ENCODE measurements around the gene PELI2. TPM values are rescaled to one million over a fixed set of nuclear protein-coding genes. Genes with fewer than 3 reads are reported as not detected.

The PELI2 gene
- polyA plus RNA-seq, 3 donors: 25.2 to 29.3 (median 29.1) TPM

DNA sequence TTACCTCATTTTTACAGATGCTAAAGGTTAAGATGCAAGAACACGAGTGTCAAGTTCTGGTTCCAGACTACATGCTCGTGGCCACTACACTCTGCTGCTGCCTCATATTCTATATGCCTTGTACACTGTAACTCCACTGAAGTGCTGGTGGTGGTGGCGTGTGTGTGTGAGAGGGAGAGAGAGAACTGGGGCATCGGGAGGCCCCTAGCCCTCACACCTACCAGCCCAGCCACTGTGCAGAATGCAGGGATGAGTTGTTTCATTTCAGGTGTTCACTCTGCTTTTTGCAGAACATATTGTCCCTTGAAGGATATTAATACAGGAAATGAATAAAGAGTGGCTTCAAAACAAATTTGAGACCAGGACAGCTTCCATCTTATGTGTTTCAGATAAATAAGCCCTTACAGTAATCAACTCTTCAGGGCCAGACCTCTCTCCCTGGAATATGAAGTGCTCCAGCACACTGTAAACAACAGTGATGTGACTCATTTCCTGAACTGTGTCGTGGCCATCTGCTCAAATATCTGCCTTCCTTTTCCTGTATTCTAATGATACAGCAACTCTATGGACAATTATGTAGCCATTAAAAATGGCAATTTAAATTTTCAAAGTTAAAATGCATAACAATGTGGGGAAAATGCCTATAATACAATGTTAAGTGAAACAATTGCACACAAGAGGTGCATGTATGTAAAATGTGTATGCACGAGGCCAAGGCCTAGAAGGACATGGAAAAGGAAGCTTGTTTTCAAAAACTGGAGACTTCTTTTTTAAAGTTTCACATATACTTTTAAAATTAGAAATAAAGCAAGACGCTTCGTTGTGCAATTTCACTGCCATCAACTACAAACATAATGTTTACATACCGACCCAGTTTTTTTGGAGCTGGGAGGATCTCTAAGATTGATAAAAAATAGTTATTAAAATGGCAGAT lies 215.4 kb downstream of the PELI2 start:
- no peak for DNase-seq (ENCODE audit: low read depth in 3 of 3, low spot score in 2 of 3)

- no peak for DNase-seq (ENCODE audit: low read depth in 3 of 3, low spot score in 2 of 3)
These were observed 216.2 kb downstream of the PELI2 start for GRCh38 chr14:56334458-56334857.

GRCh38 chr14:56338674-56339073 lies 220.5 kb downstream of the PELI2 start:
- no peak for DNase-seq (ENCODE audit: low read depth in 3 of 3, low spot score in 2 of 3)

DNA sequence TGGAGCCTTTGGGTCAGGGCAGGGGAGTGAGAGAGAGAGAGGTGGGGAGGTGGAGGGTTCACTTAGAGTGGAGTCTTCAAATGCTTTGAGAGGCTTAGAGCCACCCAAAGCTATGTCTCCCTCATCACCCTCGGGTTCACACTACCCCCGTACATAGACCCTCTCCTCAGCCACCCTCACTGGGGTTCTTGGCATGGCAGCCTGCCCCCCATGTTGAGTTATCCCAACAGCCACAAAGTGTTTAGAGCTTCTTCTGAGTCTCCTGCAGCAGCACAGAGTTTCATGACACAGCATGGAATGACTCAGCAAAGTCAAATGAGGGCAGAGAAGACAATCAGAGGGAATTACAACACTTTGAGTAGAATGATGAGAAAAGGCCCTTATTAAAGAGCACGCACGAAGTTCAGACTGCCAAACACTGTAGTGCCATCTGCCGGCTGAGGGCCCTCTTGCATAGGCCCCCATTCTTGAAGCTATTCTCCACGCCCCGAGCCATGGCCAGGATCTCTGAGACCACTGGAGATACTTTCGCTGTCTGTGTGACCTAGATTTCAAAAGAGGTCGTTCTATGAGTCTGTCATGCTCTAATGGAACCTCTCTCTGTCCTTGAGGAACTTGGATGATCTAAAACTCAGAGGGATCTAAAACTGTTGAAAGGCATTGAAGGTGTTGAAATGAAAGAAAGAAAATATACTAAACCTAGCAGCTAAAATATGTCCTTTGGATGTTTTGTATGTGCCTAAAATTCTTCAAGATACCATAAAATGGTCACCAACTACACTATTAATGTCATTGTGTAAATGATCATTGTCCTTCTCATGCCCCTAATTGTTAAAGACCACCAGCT lies 221.9 kb downstream of the PELI2 start:
- DNase-seq (ENCODE audit: low read depth in 3 of 3, low spot score in 2 of 3): peak; percentile 16 to 39 (median 23)

- no peak for DNase-seq (ENCODE audit: low read depth in 3 of 3, low spot score in 2 of 3)
These were observed 222.7 kb downstream of the PELI2 start for GRCh38 chr14:56340932-56341331.

DNA sequence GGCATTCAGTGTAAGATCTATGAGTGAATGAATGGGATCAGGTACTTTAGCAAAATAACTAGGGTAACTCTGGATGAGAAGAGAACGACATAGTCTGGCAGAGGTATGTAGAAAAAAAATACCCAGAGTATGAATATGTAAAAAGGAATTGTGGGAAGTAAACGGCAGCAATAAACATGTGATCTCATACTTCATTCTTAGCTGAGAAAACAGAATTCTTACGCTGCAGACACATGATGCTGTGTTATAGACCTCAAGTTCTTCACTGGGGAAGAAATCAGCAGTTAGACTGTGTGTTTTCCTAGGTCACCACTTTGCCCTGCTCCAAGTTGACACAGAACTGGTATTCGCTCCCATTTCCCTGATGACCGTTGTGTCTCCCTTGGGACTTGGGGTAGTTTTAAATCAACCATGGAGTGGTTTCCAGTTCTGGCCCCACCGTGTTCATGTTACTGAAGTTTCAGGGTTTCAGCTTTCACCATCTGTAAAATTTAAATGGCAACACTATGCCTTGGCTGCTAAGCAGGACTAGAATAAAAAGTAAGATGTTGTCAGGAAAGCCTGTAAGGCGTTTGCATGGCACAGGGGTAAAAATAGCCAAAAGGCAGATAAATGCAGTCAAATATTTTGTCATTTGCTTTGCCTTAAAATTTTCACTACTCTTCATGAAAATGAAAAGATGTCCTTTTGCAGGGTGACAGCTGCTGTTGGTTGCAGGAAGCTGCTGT lies 223.7 kb downstream of the PELI2 start:
- peak in 2 of 3 donors; percentile 8 to 12 for DNase-seq (ENCODE audit: low read depth in 3 of 3, low spot score in 2 of 3)

GRCh38 chr14:56342494-56342942 lies 224.3 kb downstream of the PELI2 start:
- DNase-seq (ENCODE audit: low read depth in 3 of 3, low spot score in 2 of 3): peak; percentile 7 to 12 (median 7)

DNA sequence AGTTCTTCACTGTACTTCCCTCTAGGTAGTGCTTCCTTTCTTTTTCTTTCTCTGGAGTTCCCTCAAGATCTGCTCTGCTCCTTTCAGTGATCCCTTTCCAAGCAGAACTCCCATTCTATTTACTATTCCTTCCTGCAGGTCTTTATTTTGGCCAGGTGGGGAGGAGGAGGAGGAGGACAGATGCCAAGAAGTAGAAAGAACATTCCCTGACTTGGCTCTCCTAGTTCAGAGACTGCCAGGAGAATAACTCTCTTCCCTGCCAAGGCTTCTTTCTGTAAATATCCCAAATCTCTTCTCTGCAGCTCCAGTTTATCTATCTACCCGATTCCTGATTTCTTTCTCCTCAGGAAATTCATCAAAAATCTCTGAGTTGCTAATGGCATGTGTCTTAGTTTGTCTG lies 231.7 kb downstream of the PELI2 start:
- DNase-seq (ENCODE audit: low read depth in 3 of 3, low spot score in 2 of 3): no peak
